ENCODE results near the gene ADCK1.
"Not testable (repeated sequence)": the region's sequence is repeated elsewhere in the genome, so short reads cannot be mapped to it uniquely, and the experiment has no call there.

ADCK1 gene

GRCh38 chr14:77924141-77924948, 124.4 kb downstream of the ADCK1 start:
- Histone ChIP-seq H3K4me1 (ENCODE audit: control insufficient read depth, insufficient read depth, low read length) (no peaks in the 10 kb centered on the region), H3K9ac (ENCODE audit: low read depth, low read length) (no peak overlapping the region), H3K36me3 (ENCODE audit: insufficient read depth, low read length) (no peaks in the 10 kb centered on the region), H3K4me2 (ENCODE audit: low read length) (no peak overlapping the region), H3K9me3 (replicated peaks; ENCODE audit: low read length) (no peaks in the 10 kb centered on the region), H3K4me3 (ENCODE audit: low read length) (no peak overlapping the region), H3K27me3 (ENCODE audit: control insufficient read depth, insufficient read depth, low read length) (no peaks in the 10 kb centered on the region)

GRCh38 chr14:77926942-77927341, 127.0 kb downstream of the ADCK1 start:
- no peak overlapping the region for H3K9ac ChIP-seq (ENCODE audit: low read depth, low read length)

GRCh38 chr14:77931441-77931840, 131.5 kb downstream of the ADCK1 start:
- Histone ChIP-seq H3K36me3 (ENCODE audit: insufficient read depth, low read length) (no peaks in the 10 kb centered on the region), H3K9me3 (replicated peaks; ENCODE audit: low read length) (no peaks in the 10 kb centered on the region), H3K4me1 (ENCODE audit: control insufficient read depth, insufficient read depth, low read length) (no peaks in the 10 kb centered on the region), H3K9ac (ENCODE audit: low read depth, low read length) (no peak overlapping the region), H3K4me3 (ENCODE audit: low read length) (no peak overlapping the region), H3K4me2 (ENCODE audit: low read length) (no peak overlapping the region), H3K27me3 (ENCODE audit: control insufficient read depth, insufficient read depth, low read length) (no peaks in the 10 kb centered on the region)

More at GRCh38 chr14:77926942-77927341, 127.0 kb downstream of the ADCK1 start:
- Histone ChIP-seq H3K9me3 (replicated peaks; ENCODE audit: low read length) (no peaks in the 10 kb centered on the region), H3K4me1 (ENCODE audit: control insufficient read depth, insufficient read depth, low read length) (no peaks in the 10 kb centered on the region), H3K4me3 (ENCODE audit: low read length) (no peak overlapping the region), H3K4me2 (ENCODE audit: low read length) (no peak overlapping the region), H3K27me3 (ENCODE audit: control insufficient read depth, insufficient read depth, low read length) (no peaks in the 10 kb centered on the region), H3K36me3 (ENCODE audit: insufficient read depth, low read length) (no peaks in the 10 kb centered on the region)

- H3K4me3 ChIP-seq (ENCODE audit: low read length) = no peak overlapping the region
- H3K9ac ChIP-seq (ENCODE audit: low read depth, low read length) = no peak overlapping the region
- H3K4me1 ChIP-seq (ENCODE audit: control insufficient read depth, insufficient read depth, low read length) = no peaks in the 10 kb centered on the region
Measured at GRCh38 chr14:77936138-77936639, 136.3 kb downstream of the ADCK1 start.

GRCh38 chr14:77947372-77947771, 147.5 kb downstream of the ADCK1 start:
- no peak overlapping the region for H3K4me3 ChIP-seq (ENCODE audit: low read length)
- no peak overlapping the region for H3K9ac ChIP-seq (ENCODE audit: low read depth, low read length)
- H3K27me3 ChIP-seq (ENCODE audit: control insufficient read depth, insufficient read depth, low read length) = no peaks in the 10 kb centered on the region
- no peak overlapping the region for H3K4me2 ChIP-seq (ENCODE audit: low read length)
- no peaks in the 10 kb centered on the region for H3K36me3 ChIP-seq (ENCODE audit: insufficient read depth, low read length)
- no peaks in the 10 kb centered on the region for H3K9me3 ChIP-seq (replicated peaks; ENCODE audit: low read length)
- no peaks in the 10 kb centered on the region for H3K4me1 ChIP-seq (ENCODE audit: control insufficient read depth, insufficient read depth, low read length)

More at GRCh38 chr14:77936138-77936639, 136.3 kb downstream of the ADCK1 start:
- Histone ChIP-seq H3K9me3 (replicated peaks; ENCODE audit: low read length) (no peaks in the 10 kb centered on the region), H3K4me2 (ENCODE audit: low read length) (no peak overlapping the region), H3K27me3 (ENCODE audit: control insufficient read depth, insufficient read depth, low read length) (no peaks in the 10 kb centered on the region), H3K36me3 (ENCODE audit: insufficient read depth, low read length) (no peaks in the 10 kb centered on the region)

GRCh38 chr14:77950371-77951063, 150.6 kb downstream of the ADCK1 start:
- no peak overlapping the region for H3K4me2 ChIP-seq (ENCODE audit: low read length)
- no peaks in the 10 kb centered on the region for H3K9me3 ChIP-seq (replicated peaks; ENCODE audit: low read length)
- H3K4me1 ChIP-seq (ENCODE audit: control insufficient read depth, insufficient read depth, low read length) = no peaks in the 10 kb centered on the region
- no peak overlapping the region for H3K9ac ChIP-seq (ENCODE audit: low read depth, low read length)
- no peaks in the 10 kb centered on the region for H3K27me3 ChIP-seq (ENCODE audit: control insufficient read depth, insufficient read depth, low read length)
- no peak overlapping the region for H3K4me3 ChIP-seq (ENCODE audit: low read length)
- no peaks in the 10 kb centered on the region for H3K36me3 ChIP-seq (ENCODE audit: insufficient read depth, low read length)

GRCh38 chr14:77955816-77956484, 156.0 kb downstream of the ADCK1 start:
- H3K36me3 ChIP-seq (ENCODE audit: insufficient read depth, low read length) = no peaks in the 10 kb centered on the region
- H3K4me1 ChIP-seq (ENCODE audit: control insufficient read depth, insufficient read depth, low read length) = no peaks in the 10 kb centered on the region

GRCh38 chr14:77959686-77960085, 159.8 kb downstream of the ADCK1 start:
- peaks cover 11% of the 10 kb centered on the region for H3K27me3 ChIP-seq (ENCODE audit: control insufficient read depth, insufficient read depth, low read length)
- H3K4me1 ChIP-seq (ENCODE audit: control insufficient read depth, insufficient read depth, low read length); H3K9ac ChIP-seq (ENCODE audit: low read depth, low read length); H3K9me3 ChIP-seq (replicated peaks; ENCODE audit: low read length); H3K4me3 ChIP-seq (ENCODE audit: low read length); H3K4me2 ChIP-seq (ENCODE audit: low read length); H3K36me3 ChIP-seq (ENCODE audit: insufficient read depth, low read length): not testable (repeated sequence)

More at GRCh38 chr14:77955816-77956484, 156.0 kb downstream of the ADCK1 start:
- no peak overlapping the region for H3K9ac ChIP-seq (ENCODE audit: low read depth, low read length)
- H3K4me3 ChIP-seq (ENCODE audit: low read length) = no peak overlapping the region
- peaks cover 5% of the 10 kb centered on the region for H3K27me3 ChIP-seq (ENCODE audit: control insufficient read depth, insufficient read depth, low read length)
- no peak overlapping the region for H3K4me2 ChIP-seq (ENCODE audit: low read length)
- H3K9me3 ChIP-seq (replicated peaks; ENCODE audit: low read length) = no peaks in the 10 kb centered on the region

GRCh38 chr14:77961847-77962580, 162.1 kb downstream of the ADCK1 start:
- Histone ChIP-seq H3K4me1 (ENCODE audit: control insufficient read depth, insufficient read depth, low read length) (no peaks in the 10 kb centered on the region), H3K4me2 (ENCODE audit: low read length) (no peak overlapping the region), H3K36me3 (ENCODE audit: insufficient read depth, low read length) (no peaks in the 10 kb centered on the region), H3K9me3 (replicated peaks; ENCODE audit: low read length) (no peaks in the 10 kb centered on the region), H3K27me3 (ENCODE audit: control insufficient read depth, insufficient read depth, low read length) (peaks cover 15% of the 10 kb centered on the region), H3K4me3 (ENCODE audit: low read length) (no peak overlapping the region), H3K9ac (ENCODE audit: low read depth, low read length) (no peak overlapping the region)

- H3K9ac ChIP-seq (ENCODE audit: low read depth, low read length) = no peak overlapping the region
Measured at GRCh38 chr14:77962731-77963520, 163.0 kb downstream of the ADCK1 start.

More at GRCh38 chr14:77962731-77963520, 163.0 kb downstream of the ADCK1 start:
- Histone ChIP-seq H3K4me3 (ENCODE audit: low read length) (no peak overlapping the region), H3K9me3 (replicated peaks; ENCODE audit: low read length) (no peaks in the 10 kb centered on the region), H3K4me2 (ENCODE audit: low read length) (no peak overlapping the region), H3K36me3 (ENCODE audit: insufficient read depth, low read length) (no peaks in the 10 kb centered on the region), H3K27me3 (ENCODE audit: control insufficient read depth, insufficient read depth, low read length) (peaks cover 12% of the 10 kb centered on the region), H3K4me1 (ENCODE audit: control insufficient read depth, insufficient read depth, low read length) (no peaks in the 10 kb centered on the region)

All from skeletal muscle satellite cell (primary cell).